Heart right ventricle (tissue), 16 donors: ENCODE data around the gene CYP46A1. TPM values are rescaled to one million over a fixed set of nuclear protein-coding genes. Genes with fewer than 3 reads are reported as not detected.

Experiments
- ATAC-seq, 8 donors: fragments of 200-7000 bp; cut with Tn5 transposase; one replicate each; pipeline ENCODE4 v1.9.1; 2020; ENCODE audit warnings: mild to moderate bottlenecking in 8 of 8, moderate library complexity in 8 of 8, moderate number of reproducible peaks in 1 of 8
- DNase-seq, 2 donors: peaks; one replicate each; pipeline ENCODE4 v3.0.0-alpha.2; 2020
- H3K27ac ChIP-seq, 10 donors: fragments of 200-600 bp; sonication (generic) in 2 of 10; one replicate each; pipeline versions ENCODE4 v1.5.0 to v1.8.0; 2020 to 2022; ENCODE audit warnings: mild to moderate bottlenecking in 3 of 10
- H3K27me3 ChIP-seq, 7 donors: fragments of 200-600 bp; one replicate each; pipeline ENCODE4 v1.8.0; 2021 to 2022; ENCODE audit warnings: mild to moderate bottlenecking in 2 of 7
- H3K36me3 ChIP-seq, 9 donors: fragments of 200-600 bp; sonication (generic) in 1 of 9; one replicate each; pipeline versions ENCODE4 v1.5.0 to v1.8.0; 2020 to 2022; ENCODE audit warnings: mild to moderate bottlenecking in 2 of 9
- H3K4me1 ChIP-seq, 9 donors: fragments of 200-600 bp; sonication (generic) in 1 of 9; one replicate each; pipeline versions ENCODE4 v1.5.0 to v1.8.0; 2020 to 2022; ENCODE audit warnings: mild to moderate bottlenecking in 4 of 9
- H3K4me3 ChIP-seq, 10 donors: fragments of 200-600 bp; sonication (generic) in 2 of 10; one replicate each; pipeline versions ENCODE4 v1.5.0 to v1.8.0; 2020 to 2022; ENCODE audit warnings: mild to moderate bottlenecking in 7 of 10, moderate library complexity in 2 of 10
- H3K9me3 ChIP-seq, 11 donors: fragments of 200-600 bp in 10 of 11; sonication (generic) in 2 of 11; one replicate each; pipeline versions ENCODE4 v1.5.0 to v1.8.0; 2013 to 2022; ENCODE audit warnings: mild to moderate bottlenecking in 2 of 11, control low read depth in 1 of 11, moderate library complexity in 1 of 11
- WGBS, 2 donors: extraction: QIAGEN DNeasy Blood & Tissue Kit; methylation state at CpG; one replicate each; pipeline ENCODE4 v1.1.7; 2013; ENCODE audit warnings: inconsistent platforms in 1 of 2; 5-methylcytosine and 5-hydroxymethylcytosine counted together
- intact Hi-C, 10 donors: fragments of 100-400 bp; cut with DNase I; formaldehyde crosslinking; loops; one replicate each; pipeline versions ENCODE4 v1.11.1 to v1.14.2; 2022
- polyA plus RNA-seq, 2 donors: library from polyadenylated mRNA; stranded (reverse); fragments of 200-250 nt; gene quantifications; one replicate each; pipeline ENCODE4 v1.2.3, GENCODE V29; 2013
- total RNA-seq, 10 donors: library from RNA; stranded (reverse); fragmentation: NEBNext Ultra II Directional in 3 of 10; extraction: Animal tissue kit (Norgen Biotek cat#: 25700) in 3 of 10; gene quantifications; one replicate each; pipeline versions ENCODE4 v1.2.1 to v1.2.4, GENCODE V29; 2021 to 2023
- TF ChIP-seq, protein P1 (sequence below), 9 donors: fragments of 200-600 bp; sonication (generic) in 2 of 9; IDR thresholded peaks; one replicate each; pipeline versions ENCODE4 v1.5.0 to v1.8.0; 2021 to 2022; ENCODE audit warnings: antibody characterized with exemption in 9 of 9, mild to moderate bottlenecking in 5 of 9, moderate library complexity in 1 of 9
- donor health status: Arrhythmogenic right ventricular cardiomyopathy.
- donor health status: ischemic (EF 13 %, LVEDD 7.1; RV severe dilation, severe dysfunction).
- donor health status: healthy with polysubstance abuse.
- donor health status: DM: no; HTN: yes; CAD: no.
- donor health status: DM: no; HTN: no; CAD: no.
- donor health status: ischemic (EF 25% LVEDD 6.9; RV normal size, moderate dysfunction).
- donor health status: ischemic (EF 25% LVEDD 5.7; RV mildly dilated, moderate dysfunction).
- donor health status: healthy.
- donor health status: DM: yes; HTN: yes; CAD: no.
- donor health status: Ischemic cardiomyopathy.
- donor health status: ischemic (EF 35%, LVEDD 5.7; RV mildly dilated, moderate dysfunction).
- donor health status: nonischemic (EF 11% LVEDD 7.7; RV severe dilation, severe dysfunction).
- donor health status: DM: yes; HTN: yes; CAD: no.
- donor health status: PGD.
- donor health status: ischemic (EF 29% LVEDD 5.4; RV normal size, mild dysfunction).
- donor health status: nonischemic (EF 23%, LVEDD 6.1; RV moderate dilation, normal function).

CYP46A1 gene
- total and polyA plus RNA-seq, 12 donors, result 1.5 to 6.1 (median 3.5) TPM

DNA sequence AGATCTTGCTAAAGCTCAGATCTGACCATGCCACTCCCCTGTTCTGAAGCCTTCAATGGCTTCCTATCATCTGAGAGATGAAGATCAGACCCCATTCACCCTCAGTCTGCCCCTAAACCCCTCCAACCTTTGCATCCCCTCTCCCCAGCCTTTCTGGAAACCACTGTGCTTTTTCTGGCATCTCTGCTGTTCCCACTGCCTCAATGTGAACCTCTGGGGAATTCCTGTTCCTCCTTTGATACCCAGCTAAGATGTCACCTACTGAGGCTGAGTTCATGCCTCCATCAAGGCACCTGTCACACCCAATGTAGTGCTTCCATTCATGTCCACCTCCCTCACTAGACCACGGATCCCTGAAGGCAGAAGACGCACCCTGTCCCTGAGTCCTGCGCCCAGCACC, 19.3 kb downstream of the CYP46A1 start:
- H3K4me1 ChIP-seq, result peaks cover 0 to 9% (median 0%) of the 10 kb centered on the region in 9 donors
- WGBS, 2 donors, result 96 to 97% methylated on average over 3 of the region's 3 CpGs
- H3K36me3 ChIP-seq, result peaks cover 0 to 7% (median 0%) of the 10 kb centered on the region in 9 donors
- no peaks in the 10 kb centered on the region for H3K27me3 ChIP-seq
- intact Hi-C loops, result no loop called here
- no peak for ATAC-seq
- no peak overlapping the region for H3K27ac ChIP-seq
- TF ChIP-seq, protein P1, sequence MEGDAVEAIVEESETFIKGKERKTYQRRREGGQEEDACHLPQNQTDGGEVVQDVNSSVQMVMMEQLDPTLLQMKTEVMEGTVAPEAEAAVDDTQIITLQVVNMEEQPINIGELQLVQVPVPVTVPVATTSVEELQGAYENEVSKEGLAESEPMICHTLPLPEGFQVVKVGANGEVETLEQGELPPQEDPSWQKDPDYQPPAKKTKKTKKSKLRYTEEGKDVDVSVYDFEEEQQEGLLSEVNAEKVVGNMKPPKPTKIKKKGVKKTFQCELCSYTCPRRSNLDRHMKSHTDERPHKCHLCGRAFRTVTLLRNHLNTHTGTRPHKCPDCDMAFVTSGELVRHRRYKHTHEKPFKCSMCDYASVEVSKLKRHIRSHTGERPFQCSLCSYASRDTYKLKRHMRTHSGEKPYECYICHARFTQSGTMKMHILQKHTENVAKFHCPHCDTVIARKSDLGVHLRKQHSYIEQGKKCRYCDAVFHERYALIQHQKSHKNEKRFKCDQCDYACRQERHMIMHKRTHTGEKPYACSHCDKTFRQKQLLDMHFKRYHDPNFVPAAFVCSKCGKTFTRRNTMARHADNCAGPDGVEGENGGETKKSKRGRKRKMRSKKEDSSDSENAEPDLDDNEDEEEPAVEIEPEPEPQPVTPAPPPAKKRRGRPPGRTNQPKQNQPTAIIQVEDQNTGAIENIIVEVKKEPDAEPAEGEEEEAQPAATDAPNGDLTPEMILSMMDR (IDR thresholded peaks at IDR 0.05), result no peak
- H3K4me3 ChIP-seq, result no peak overlapping the region
- peaks cover 0 to 26% (median 8%) of the 10 kb centered on the region in 11 donors for H3K9me3 ChIP-seq
- no peak for DNase-seq

DNA sequence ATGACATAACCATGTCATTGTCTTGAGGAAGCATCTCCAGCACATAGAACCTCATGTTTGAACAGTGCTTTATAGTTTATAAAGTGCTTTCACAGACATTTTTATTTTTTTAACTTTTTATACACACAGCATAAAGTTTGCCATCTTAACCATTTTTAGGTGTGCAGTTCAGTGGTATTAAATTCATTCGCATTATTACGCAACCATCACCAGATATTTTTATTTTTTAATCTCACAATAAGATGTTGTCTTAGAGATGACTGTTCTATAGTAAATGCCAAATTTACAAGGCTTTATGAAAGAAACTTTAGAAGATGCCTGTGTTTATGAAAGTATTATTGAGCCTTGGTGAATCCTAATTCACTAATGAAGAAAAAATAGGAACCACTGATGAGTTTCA, 19.9 kb downstream of the CYP46A1 start:
- peaks cover 0 to 29% (median 8%) of the 10 kb centered on the region in 11 donors for H3K9me3 ChIP-seq
- H3K27ac ChIP-seq, result no peak overlapping the region
- DNase-seq (no peak), ATAC-seq (no peak)
- no peak overlapping the region for H3K4me3 ChIP-seq
- peaks cover 0 to 7% (median 0%) of the 10 kb centered on the region in 9 donors for H3K36me3 ChIP-seq
- intact Hi-C loops, result no loop called here
- no peaks in the 10 kb centered on the region for H3K27me3 ChIP-seq
- peaks cover 0 to 2% (median 0%) of the 10 kb centered on the region in 9 donors for H3K4me1 ChIP-seq
- TF ChIP-seq, protein P1 (IDR thresholded peaks at IDR 0.05), result no peak
- 97 to 98% methylated on average over 2 of the region's 2 CpGs for WGBS, 2 donors

DNA sequence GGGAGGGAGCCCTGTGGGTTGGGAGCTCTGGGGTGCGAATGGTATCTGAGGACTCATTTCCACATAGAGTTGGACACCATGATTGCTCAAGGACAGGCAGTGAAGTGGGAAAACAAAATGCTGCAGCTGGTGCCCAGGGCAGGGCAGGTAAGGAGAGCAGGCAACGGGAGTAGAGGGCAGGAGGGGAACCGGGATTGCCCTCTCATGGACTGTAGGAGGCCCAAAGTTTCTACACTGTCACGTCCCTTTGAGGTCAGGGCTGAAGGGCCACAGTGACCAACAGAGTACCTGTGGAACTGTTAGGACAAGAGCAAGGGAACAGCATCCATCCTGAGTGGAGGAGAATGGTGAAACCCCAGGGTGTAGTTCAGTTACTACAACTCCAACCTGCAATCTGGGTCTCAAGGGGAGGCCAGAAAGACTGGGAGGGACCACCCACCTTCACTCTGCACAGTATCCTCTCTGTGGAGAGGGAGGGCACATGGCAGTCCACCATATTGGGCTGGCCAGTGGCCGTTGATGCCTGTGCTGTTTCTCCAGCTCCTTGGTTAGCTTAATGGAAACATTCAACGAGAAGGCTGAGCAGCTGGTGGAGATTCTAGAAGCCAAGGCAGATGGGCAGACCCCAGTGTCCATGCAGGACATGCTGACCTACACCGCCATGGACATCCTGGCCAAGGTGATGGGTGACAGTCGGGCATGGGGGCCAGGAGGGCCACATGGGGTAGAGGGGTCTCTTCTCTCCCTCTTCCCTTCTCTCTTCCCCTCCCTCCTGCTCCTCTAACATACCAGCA, 22.2 kb downstream of the CYP46A1 start:
- Histone ChIP-seq H3K36me3 (peaks cover 0 to 7% (median 0%) of the 10 kb centered on the region in 9 donors), H3K27ac (no peak overlapping the region), H3K27me3 (no peaks in the 10 kb centered on the region), H3K9me3 (peaks cover 0 to 31% (median 8%) of the 10 kb centered on the region in 11 donors), H3K4me1 (no peaks in the 10 kb centered on the region), H3K4me3 (no peak overlapping the region)
- no peak for ATAC-seq
- no peak for DNase-seq
- TF ChIP-seq, protein P1 (IDR thresholded peaks at IDR 0.05), result no peak
- 80 to 82% methylated on average over 8 of the region's 8 CpGs for WGBS, 2 donors
- intact Hi-C loops, result no loop called here

DNA sequence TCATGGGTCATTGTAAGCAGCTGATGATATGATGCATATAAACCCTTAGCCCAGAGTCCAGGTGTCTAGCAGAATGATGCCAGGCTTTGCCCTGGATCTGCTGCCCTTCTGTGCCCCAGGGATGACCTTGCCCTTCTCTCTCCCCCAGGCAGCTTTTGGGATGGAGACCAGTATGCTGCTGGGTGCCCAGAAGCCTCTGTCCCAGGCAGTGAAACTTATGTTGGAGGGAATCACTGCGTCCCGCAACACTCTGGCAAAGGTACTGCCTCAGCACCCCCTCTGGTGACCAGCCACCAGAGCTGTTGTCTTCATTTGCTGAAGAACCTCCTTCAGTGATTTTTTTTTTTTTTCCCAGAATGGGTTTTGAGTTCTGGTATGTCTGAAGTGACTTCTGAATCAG, 23.3 kb downstream of the CYP46A1 start:
- TF ChIP-seq, protein P1 (IDR thresholded peaks at IDR 0.05), result no peak
- Histone ChIP-seq H3K36me3 (peaks cover 0 to 7% (median 0%) of the 10 kb centered on the region in 9 donors), H3K4me1 (no peaks in the 10 kb centered on the region), H3K9me3 (peaks cover 0 to 36% (median 8%) of the 10 kb centered on the region in 11 donors), H3K4me3 (no peak overlapping the region), H3K27me3 (no peaks in the 10 kb centered on the region), H3K27ac (no peak overlapping the region)
- ATAC-seq (no peak), DNase-seq (no peak)
- intact Hi-C loops, result no loop called here
- WGBS, 2 donors, result 97 to 100% methylated on average over 2 of the region's 2 CpGs
